ENCODE data around the gene EXOC6. TPM values are rescaled to one million over a fixed set of nuclear protein-coding genes. Genes with fewer than 3 reads are reported as not detected.

EXOC6 gene
- total RNA-seq, 1 experiment from 2014 or later: 12.9 TPM

- H3K27ac ChIP-seq (ENCODE audit: low read depth, low read length): no peak overlapping the region
- no peaks in the 10 kb centered on the region for H3K27me3 ChIP-seq (ENCODE audit: insufficient read depth, low read length)
- ChIA-PET RAD21 (ENCODE audit: low non-redundant PET in 1 of 2, low total read pairs in 2 of 2, uncharacterized antibody in 2 of 2, unreplicated experiment in 2 of 2) (interaction anchor here in 1 of 2 experiments (0.5 kb wide), 1 partner anchor 1421 kb away, joined by 3 read pairs; no protein-coding TSS in a partner anchor), CTCF (interaction anchor here (0.6 to 1.2 kb wide), 6 partner anchors 9 to 289 kb away, joined by 3 to 4 read pairs (median 4); no protein-coding TSS in a partner anchor), POLR2A (no interaction called here)
- H3K9me2 ChIP-seq (ENCODE audit: insufficient read depth): no peaks in the 10 kb centered on the region
- H4K20me1 ChIP-seq (ENCODE audit: insufficient read depth): no peaks in the 10 kb centered on the region
- ATAC-seq (peak; percentile 26; the same call in 1 of the 2 replicates), DNase-seq (ENCODE audit: low read depth, low spot score) (no peak)
- no peaks in the 10 kb centered on the region for H3K79me2 ChIP-seq (ENCODE audit: insufficient read depth, low read length)
- TF ChIP-seq, protein P1, sequence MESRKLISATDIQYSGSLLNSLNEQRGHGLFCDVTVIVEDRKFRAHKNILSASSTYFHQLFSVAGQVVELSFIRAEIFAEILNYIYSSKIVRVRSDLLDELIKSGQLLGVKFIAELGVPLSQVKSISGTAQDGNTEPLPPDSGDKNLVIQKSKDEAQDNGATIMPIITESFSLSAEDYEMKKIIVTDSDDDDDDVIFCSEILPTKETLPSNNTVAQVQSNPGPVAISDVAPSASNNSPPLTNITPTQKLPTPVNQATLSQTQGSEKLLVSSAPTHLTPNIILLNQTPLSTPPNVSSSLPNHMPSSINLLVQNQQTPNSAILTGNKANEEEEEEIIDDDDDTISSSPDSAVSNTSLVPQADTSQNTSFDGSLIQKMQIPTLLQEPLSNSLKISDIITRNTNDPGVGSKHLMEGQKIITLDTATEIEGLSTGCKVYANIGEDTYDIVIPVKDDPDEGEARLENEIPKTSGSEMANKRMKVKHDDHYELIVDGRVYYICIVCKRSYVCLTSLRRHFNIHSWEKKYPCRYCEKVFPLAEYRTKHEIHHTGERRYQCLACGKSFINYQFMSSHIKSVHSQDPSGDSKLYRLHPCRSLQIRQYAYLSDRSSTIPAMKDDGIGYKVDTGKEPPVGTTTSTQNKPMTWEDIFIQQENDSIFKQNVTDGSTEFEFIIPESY (IDR thresholded peaks at IDR 0.05; ENCODE audit: extremely low read depth, insufficient replicate concordance, low read length): no peak
- TF ChIP-seq POLR2A (IDR thresholded peaks at IDR 0.05; ENCODE audit: borderline replicate concordance, extremely low read depth, insufficient read depth, insufficient read length) (no peak), EZH2 (IDR thresholded peaks at IDR 0.05) (no peak), YY1 (IDR thresholded peaks at IDR 0.05; ENCODE audit: extremely low read depth, insufficient replicate concordance, low read depth, low read length) (no peak), ZFX (IDR thresholded peaks at IDR 0.05) (no peak), MAX (IDR thresholded peaks at IDR 0.05) (no peak), TCF7L2 (IDR thresholded peaks at IDR 0.05; ENCODE audit: borderline replicate concordance, extremely low read depth, insufficient read depth, insufficient read length) (no peak), REST (IDR thresholded peaks at IDR 0.05; ENCODE audit: low read depth) (no peak), CTCF (IDR thresholded peaks at IDR 0.05 in 2 of 3, conservative IDR thresholded peaks at IDR 0.05 in 1 of 3; ENCODE audit: borderline replicate concordance in 1 of 3, insufficient read depth in 1 of 3, low read depth in 2 of 3, low read length in 2 of 3) (no peak), RAD21 (IDR thresholded peaks at IDR 0.05; ENCODE audit: low read depth) (no peak), SP1 (IDR thresholded peaks at IDR 0.05; ENCODE audit: low read depth) (no peak), FOSL1 (IDR thresholded peaks at IDR 0.05; ENCODE audit: low read depth) (no peak), POLR2AphosphoS5 (IDR thresholded peaks at IDR 0.05; ENCODE audit: low read depth, low read length) (no peak)
- TF ChIP-seq, protein P2, sequence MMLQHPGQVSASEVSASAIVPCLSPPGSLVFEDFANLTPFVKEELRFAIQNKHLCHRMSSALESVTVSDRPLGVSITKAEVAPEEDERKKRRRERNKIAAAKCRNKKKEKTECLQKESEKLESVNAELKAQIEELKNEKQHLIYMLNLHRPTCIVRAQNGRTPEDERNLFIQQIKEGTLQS (IDR thresholded peaks at IDR 0.05): no peak
- no peaks in the 10 kb centered on the region for H3K9me3 ChIP-seq (ENCODE audit: control insufficient read depth in 1 of 2, insufficient read depth in 1 of 2, low read depth in 1 of 2, low read length in 2 of 2)
- H3K4me2 ChIP-seq (ENCODE audit: low read length): peak overlapping the region; percentile 62
- BruUV-seq (replicated peaks): no TSS peak
- peaks cover 0 to 10% of the 10 kb centered on the region in 2 experiments; a peak in 1 of 4 replicates for H3K4me1 ChIP-seq (ENCODE audit: control insufficient read depth in 1 of 2, insufficient read depth in 2 of 2, low read length in 2 of 2)
- H3K9ac ChIP-seq (ENCODE audit: low read length): no peak overlapping the region; the same call in 1 of the 2 replicates
- H3K36me3 ChIP-seq (ENCODE audit: control insufficient read depth in 1 of 2, insufficient read depth in 2 of 2, low read length in 2 of 2): no peaks in the 10 kb centered on the region
- intact Hi-C loops (cut with micrococcal nuclease): loop anchor here (1.0 to 10.0 kb wide), 4 partner anchors 195 to 431 kb away; no protein-coding TSS in a partner anchor
- H2AFZ ChIP-seq (ENCODE audit: low read depth, low read length, poor library complexity, severe bottlenecking): peak overlapping the region; percentile 78
- H3K4me3 ChIP-seq (replicated peaks in 1 of 2; ENCODE audit: low read depth in 1 of 2, low read length in 2 of 2): peak overlapping the region in 1 of 2 experiments; percentile 28; a peak in 1 of 4 replicates
These were observed 231.5 kb downstream of the EXOC6 start for GRCh38 chr10:93079663-93080349.
